Superior temporal gyrus (tissue), 1 donor: ENCODE data around the gene TRAM2.

Source experiments
- DNase-seq: peaks from one replicate; pipeline ENCODE4 v3.0.0-alpha.2; 2016; ENCODE audit errors: extremely low spot score

The TRAM2 gene

DNA sequence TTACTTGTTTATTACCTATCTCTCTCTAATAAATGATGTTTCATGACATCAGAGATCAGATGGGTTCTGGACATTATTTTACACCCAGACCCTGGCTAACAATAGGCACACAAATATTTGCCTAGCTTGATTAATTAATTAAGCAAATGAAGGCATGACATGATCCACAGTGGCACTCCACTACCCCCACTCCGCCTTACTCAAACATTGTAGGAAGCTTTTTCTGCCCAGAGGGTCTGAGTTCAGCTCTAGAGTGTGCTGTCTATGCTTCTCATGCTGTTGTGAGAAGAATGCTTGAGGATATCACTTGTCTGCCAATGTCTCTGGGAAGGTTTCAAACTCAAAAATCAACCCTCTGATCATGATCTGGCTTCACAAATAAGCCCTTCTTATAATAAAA lies 45.0 kb downstream of the TRAM2 start:
- no peak for DNase-seq

DNA sequence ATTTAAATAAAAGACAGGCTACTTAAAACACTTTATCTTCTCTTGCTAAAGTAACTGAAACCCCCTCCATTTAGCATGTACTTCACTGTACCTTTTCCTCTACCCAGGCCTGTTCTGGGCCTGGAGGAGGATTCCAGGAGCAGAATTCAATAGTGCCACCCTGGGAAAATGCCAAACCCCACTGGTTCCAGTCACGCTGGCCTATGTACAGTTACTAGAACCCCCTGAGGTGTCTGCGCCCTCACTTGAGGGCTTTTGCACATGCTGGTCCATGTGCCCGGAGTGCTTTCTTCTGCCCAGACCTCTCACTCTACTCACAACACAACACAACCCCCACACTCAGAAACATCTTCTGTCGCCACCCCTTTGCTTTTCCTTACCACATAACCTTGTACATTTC lies 45.5 kb downstream of the TRAM2 start:
- no peak for DNase-seq

DNA sequence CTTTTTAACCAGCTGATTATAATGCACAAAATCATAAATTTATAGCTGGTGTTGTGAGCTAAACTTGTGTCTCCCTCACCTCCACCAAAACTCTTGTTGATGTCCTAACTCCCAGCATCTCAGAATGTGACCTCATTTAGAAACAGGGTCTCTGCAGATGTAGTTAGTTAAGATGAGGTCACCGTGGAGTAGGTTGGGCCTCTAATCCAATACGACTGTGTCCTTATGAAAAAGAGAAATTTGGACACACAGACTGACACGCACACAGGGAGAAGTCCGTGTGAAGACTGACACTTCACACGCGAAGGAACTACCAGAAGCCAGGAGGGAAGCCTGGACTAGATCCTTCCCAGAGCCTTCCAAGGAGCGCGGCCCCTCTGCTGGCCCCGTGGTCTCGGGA lies 46.5 kb downstream of the TRAM2 start:
- DNase-seq, result no peak

DNA sequence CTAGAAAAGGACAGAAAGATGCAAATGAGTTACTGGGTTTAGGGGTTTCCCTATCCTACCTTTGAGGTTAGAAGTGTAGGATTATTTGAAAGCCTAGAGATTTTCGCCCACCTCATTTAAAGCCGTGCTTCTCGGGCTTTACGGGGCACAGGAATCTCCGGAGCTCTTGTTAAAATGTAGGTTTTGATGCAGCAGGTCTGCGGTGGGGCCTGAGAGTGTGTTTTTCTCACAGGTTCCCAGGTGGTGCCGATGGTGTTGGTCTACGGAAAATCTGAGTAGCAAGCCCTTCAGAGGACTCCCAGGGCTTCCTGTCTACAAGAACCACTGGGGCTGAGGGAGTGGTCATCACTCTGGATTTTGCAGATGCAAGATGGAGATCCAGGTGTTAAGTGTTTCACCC lies 47.5 kb downstream of the TRAM2 start:
- no peak for DNase-seq

DNA sequence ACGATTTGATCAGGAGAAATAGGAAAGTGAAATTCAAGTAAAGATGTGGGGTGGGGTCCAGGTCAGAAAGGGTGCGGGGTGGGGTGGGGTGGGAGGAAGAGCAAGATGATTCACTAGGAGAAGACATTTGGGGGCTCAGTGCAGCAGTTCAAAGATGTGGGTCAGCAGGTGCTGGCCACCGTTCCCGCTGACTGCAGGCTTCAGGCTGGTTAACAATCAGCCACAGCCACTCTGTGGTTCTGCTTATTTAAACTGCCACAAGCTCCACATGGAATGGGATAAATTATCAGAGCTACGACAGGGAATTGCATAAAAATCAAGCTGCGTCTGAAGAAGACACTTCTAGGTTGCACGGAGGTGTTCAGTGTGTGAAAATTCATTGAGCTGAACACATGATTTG lies 49.4 kb downstream of the TRAM2 start:
- no peak for DNase-seq

DNA sequence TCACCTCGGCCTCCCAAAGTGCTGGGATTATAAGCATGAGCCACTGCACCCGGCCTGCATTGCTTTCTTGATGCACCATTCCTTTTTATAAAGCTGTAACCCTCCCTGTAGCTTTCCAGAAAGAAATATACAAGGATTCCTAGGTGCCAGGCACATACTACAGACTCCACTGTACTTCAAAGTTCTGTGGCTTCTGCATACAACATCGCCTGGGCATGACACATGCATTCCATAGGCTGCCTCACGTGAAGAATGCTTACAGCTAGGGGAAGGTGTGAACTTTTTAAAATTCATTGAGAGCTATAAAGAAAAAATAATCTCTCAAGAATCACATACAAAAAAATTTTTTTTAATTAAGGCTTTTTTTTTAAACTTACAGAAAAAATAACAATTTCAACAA lies 50.2 kb downstream of the TRAM2 start:
- no peak for DNase-seq

DNA sequence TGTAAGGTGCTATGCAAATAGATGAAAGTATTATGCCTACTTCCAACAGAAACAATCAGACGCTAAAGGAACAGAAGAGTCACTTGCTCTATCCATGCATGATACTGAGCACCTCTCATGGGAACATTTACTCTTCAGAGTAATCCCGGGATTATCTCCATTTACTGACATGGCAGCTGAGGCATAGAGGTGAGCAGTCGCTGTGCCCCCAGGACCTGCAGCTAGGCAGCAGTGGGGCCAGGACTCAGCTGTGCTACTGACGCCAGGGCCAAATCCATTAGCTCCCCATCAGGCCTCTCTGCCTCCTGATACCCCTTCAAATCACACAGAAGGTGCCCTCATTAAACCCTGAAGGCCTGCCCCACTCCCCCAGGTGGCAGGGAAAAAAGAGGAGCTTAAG lies 51.9 kb downstream of the TRAM2 start:
- DNase-seq, result no peak

DNA sequence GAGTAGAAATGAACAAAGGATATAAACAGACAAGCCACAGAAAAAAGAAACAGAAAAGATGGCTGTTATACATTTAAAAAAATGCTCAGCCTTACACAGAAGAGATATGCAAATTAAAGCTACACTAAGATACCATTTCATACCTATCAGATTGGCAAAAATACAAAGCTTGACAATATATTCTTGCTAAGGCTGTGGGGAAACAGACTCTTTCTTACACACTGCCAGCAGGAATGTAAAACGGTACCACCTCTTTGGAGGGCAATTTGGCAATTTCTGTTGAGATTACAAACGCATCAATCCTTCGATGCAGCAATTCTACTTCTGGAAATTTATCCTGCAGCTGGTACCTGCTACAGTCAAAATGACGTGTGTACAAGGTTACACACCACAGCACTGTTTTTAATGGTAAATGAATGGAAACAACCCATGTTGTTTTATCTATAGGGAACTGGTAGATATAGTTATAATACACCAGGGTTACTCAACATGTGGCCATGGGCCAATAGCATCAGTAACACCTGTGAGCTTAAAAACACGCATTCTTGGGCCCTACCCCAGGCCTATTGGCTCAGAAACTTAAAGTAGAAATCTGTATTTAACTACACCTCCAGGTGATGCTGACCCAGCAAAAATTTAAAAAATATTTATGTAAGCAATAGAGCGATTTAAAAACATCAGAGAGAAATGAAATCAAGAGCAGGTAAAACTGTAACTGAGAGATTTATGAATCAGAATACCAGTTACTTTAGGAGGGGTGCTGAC lies 53.3 kb downstream of the TRAM2 start:
- DNase-seq, result no peak

DNA sequence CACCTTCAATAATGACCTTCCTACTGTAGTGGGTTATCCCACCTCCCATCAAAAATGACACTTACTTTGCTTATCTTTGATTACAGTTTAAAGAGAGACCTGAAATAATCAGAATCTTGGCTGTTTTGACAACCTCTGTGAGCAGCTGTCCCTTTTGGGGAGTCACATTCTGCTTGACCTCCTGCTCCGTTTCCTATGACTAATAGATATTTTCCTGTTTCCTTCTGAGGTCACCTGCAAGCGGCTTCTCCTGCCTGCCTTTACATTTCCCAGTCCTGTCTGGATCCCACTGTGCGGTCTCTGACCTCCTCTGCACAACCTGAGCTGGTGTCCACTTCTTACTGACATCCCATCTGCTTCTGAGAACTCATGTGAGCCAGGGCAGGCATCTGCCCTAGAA lies 54.2 kb downstream of the TRAM2 start:
- no peak for DNase-seq

DNA sequence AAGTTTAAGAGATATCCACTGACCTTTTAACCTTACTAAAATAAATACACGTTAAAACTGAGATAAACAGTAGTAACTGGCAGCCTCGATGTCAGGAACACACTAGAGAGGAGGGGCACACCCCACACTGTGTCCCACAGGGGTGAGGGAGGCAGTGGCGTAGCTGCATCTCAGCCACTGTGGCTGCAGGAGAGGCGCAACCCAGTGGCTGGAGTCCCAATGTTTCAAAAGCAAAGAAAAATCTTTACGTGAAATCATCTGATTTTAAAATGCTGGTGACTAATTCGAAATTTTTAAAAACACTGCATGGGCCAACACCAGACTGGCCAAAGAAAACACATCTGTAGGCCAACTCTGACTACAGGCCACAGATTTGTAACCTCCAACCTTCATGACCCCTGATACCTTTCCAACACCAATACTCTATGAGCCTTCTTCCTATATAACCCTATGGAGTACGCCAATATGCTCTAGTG lies 54.7 kb downstream of the TRAM2 start:
- DNase-seq, result no peak

DNA sequence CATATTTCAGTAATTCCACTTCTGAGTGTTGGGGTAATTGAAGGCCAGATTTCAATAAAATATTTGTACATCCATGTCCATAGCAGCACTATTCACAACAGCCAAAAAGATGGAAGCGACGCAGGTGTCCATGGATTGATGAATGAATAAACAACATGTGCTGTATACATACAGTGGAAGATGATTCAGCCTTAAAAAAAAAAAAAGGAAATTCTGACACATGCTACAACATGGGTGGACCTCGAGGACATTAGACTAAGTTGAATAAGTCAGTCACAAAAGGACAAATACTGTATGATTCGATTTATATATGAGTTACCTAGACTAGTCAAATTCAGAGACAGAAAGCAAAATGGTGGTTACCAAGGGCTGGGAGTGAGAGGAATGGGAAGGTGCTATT lies 57.2 kb downstream of the TRAM2 start:
- no peak for DNase-seq

DNA sequence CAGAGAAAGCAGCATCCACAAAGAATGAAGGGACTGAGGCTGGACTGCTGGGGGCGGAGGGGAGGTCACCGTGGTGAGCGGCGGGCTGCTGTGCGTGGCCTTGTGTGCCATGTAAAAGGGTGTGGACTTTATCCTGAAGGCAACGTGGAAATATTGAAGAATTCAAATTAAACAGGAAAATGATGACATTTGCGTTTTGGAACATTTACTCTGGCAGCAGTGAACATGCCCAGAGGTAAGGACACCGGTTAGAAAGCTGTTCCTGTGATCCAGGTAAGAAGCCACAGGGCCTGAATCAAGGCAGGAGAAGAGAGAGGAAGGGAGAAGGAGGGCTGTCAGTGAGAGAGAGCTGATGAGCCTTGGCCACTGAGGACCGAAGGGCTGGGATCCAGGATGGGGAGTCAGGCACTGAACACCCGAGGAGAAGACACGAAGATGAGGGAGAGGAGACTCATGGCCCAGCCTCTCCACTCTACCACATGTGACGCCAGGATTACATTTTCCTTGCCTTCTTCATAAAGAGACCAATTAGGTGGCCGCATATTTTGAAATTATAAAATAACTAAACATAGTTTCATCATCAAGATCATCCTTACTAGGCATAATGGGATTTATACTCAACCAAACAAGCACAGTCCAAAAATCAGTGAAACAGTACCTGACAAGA lies 58.4 kb downstream of the TRAM2 start:
- no peak for DNase-seq

DNA sequence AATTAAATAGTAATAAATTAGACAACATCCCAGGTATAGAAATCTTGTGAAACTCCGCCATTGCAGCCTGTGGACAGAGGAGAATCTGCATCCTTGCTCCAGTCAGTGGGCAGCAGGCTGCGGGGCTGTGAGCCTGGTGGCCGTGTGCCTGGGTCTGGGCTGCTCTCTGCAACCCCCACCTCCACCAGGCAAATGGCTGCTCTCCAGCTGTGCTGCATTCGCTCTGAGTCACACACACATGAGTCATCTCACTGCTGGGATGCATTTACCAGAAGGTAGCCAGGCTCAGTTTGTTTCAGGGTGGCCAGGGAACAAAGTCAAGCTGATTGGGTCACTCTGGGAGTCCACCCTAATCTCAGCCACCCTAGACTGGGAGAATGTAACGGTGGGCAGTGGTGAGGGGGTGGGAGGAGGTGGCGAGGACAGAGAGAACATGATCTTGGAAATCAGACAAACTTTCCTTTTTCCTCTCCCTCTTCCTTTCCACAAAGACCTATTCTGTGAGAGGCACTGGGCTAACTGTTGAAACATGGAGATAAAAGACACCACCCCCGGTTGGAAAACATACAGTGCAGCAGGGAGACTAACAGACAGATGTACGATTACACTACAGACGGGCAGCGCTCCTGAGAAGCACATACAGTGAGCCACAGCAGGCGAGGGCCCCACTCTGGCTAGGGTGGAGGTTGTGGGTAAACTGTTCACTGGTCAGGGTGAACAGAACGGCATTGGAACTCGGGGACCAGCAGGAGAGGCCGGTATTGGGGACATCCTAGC lies 59.2 kb downstream of the TRAM2 start:
- peak; percentile 79 for DNase-seq

DNA sequence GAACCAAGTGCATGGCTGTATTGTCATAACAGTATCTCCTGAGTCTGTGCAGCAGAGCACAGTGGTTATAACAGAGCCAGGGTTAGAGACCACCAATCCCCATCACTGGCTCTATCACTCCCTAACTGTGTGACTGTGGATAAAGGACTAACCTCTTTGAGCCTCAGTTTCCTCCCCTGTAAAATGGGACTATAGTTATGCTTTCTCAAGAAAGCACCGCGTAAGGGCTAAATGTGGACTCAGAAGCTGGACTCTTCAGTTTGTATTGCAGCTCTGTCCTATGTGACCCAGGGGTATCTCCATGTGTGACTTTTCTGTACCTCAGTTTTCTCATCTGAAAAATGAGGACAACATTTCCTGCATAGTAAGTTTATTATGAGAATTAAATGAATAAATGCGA lies 59.9 kb downstream of the TRAM2 start:
- no peak for DNase-seq

DNA sequence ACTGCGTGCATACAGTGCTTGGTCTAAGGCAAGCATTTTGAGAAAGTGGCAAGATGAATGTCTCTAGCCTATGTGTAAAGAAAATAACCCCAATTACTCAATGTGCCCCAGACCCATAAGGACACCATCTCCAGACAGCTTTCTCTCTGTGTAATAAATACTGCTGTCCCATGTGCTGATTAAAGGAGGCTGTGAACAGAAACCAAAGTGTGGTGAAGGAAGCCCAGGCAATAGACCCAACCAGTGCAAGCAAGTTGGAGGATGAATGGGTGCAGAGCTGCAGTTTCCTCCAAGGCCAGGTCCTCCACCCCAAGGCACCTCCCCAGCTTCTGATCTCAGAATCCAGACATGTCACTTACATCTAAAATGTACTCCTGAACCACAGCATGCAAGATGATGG lies 60.6 kb downstream of the TRAM2 start:
- no peak for DNase-seq

DNA sequence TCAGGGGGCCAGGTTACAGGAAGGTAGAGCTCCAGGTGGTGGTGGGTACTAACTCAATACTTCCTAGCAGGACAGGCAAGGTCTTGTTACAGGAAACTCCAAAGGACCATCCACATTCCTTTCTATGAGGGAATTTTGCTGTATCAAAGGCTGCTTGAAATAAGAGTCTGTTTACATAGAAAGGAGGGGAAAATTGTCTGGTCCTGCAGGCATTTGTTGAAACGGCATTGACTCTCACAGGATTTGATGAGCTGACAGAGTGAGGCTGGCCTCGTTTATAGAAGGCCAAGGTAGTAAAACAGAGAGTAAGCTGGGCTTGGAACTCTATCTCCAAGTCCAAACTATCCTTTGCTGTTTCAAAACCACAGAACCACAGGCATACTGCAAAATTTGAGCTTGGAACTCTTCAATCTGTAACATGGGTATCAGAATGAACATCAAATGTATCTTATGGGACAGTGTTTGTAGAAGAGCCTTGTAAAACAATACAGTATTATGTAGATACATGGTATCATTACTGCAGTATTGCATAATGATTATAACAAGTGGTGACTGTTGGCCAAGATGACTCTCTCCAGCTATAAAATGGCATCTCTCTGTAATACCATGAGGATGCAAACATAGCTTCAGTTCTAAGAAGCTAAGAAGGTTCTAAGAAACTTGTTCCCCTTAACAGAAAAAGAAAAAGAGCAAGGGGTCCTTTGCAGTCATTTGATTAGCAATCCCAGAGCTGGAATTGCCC lies 61.5 kb downstream of the TRAM2 start:
- no peak for DNase-seq

DNA sequence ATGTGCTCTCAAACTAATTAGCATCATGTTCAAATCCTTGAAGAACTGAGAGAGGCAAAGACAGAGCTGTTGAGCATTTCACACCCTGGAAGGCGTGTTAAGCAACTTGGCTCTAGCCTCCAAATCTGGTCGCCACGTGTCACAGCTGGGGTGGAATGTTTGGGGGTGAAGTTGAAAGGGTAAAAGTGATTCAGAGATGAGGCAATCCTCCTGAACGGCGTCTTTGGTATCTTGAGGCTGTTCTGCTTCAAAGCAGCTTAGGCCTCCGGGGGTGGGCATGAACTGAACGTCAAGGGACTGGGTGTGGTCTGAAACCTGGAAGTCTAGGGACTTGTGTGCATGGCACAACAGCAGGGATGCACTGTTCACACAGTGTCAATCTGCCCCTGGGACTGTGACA lies 62.3 kb downstream of the TRAM2 start:
- no peak for DNase-seq

DNA sequence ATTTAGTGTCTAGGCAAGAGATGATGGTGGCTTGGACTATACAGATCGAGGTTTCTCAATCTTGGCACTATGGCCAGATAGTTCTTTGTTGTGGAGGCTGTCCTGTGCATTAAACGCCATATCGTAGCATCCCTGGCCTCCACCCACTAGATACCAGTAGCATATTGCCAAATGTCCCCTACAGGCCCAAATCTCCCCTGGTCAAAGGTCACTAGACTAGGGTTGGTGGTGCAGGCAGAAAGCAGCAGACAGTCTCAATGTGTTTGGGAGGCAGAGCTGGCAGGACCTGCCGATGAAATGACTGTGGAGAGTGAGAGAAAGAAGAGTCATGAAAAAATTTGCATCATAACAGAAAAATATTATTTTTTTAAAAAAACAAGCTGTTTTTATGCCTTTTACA lies 63.0 kb downstream of the TRAM2 start:
- no peak for DNase-seq

DNA sequence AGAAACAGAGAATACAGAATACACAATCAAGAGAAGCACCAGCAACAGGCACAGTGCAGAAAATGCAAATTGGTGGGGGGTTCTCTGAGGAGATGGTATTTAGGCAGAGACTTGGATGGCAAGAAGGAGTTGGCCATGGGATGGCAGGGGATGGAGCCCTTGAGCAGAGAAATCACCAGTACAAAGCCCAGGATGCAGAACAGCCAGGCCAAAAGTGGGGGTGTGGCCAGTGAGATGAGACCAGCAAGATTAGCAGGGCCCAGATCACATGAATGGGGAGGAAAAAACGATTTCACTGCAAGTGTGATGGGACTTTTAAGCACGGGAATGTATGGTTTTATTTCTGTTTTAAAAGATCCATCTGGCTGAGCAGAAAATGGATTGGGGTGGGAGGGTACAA lies 63.4 kb downstream of the TRAM2 start:
- DNase-seq, result no peak

DNA sequence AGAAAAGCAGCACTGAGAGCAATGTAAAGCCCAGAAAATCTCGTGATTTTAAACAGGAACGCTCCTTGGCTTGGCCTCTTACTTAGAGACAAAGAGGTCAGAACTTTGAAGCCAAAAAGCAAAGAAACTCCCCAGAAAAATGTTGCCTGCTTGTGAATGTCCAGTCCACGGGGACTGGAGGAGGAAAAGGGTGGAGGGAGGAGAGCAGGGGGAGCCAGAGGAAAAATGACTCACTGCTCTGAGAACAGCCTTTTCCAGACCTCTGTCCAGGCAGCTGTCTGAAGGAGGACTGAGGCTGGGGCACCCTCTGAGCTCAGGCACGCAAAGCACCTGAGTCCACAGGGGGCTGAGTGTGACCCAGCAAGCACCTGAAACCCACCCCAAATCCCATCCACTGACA lies 64.7 kb downstream of the TRAM2 start:
- DNase-seq, result no peak

DNA sequence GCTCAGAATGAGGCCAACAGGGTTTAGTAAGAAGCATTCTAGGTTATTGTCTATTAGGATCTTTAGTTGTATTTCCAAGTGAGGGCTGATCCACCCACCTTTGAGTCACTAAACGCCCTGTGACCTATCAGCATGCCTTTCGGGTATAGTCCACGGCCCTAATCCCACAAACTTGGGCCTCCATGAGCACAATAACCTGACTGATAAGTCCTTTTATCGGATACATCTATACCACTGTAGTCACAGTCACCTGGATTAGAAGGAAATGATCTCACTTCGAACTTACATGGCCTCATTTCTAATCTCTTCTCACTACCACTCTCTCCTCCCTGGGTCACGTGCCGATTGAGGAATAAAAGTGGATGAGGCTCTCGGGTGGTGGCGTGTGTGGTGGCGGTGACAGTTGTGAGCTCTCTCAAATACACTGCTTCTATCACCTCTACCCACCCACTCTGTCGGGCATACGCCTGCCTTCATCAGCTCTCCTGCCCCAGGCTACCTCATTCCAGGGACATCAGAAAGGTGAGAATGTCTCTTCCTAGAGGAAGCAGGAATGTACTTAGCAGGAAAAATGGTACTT lies 65.2 kb downstream of the TRAM2 start:
- no peak for DNase-seq

DNA sequence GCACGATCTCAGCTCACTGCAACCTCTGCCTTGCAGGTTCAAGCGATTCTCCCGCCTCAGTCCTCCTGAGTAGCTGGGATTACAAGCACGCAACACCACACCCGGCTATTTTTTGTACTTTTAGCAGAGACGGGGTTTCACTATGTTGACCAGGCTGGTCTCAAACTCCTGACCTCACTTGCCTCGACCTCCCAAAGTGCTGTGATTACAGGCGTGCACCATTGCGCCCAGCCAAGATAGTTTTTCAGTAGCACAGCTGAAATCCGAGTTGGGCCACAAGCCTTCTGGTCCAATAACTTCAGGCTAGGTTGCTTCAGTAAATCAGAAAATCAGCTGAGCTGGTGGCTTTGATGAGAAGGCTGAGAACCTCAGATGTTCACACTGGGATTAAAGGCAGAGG lies 65.7 kb downstream of the TRAM2 start:
- DNase-seq, result no peak
